Ishikawa (cell line): ENCODE measurements around the gene YARS1.

Experiments used
- CREB1 ChIP-seq: IDR thresholded peaks from 2 replicates; pipeline ENCODE4 v1.6.1; 2012; ENCODE audit warnings: low read depth
- FOXM1 ChIP-seq: IDR thresholded peaks from 2 replicates; pipeline ENCODE4 v1.6.1; 2012; ENCODE audit warnings: low read depth, borderline replicate concordance
- TAF1 ChIP-seq: IDR thresholded peaks from 2 replicates; pipeline ENCODE4 v1.6.1; 2012; ENCODE audit warnings: low read depth, mild to moderate bottlenecking
- YY1 ChIP-seq: IDR thresholded peaks from 2 replicates; pipeline ENCODE4 v1.6.1; 2012; ENCODE audit warnings: low read depth
- ZBTB7A ChIP-seq: IDR thresholded peaks from 2 replicates; pipeline ENCODE4 v1.6.1; 2012; ENCODE audit warnings: low read depth
- TF ChIP-seq, protein P1 (sequence below): IDR thresholded peaks from 2 replicates; pipeline ENCODE4 v1.6.1; 2012; ENCODE audit warnings: low read depth, mild to moderate bottlenecking
- TF ChIP-seq, protein P2 (sequence below): IDR thresholded peaks from 2 replicates; pipeline ENCODE4 v1.6.1; 2012

DNA sequence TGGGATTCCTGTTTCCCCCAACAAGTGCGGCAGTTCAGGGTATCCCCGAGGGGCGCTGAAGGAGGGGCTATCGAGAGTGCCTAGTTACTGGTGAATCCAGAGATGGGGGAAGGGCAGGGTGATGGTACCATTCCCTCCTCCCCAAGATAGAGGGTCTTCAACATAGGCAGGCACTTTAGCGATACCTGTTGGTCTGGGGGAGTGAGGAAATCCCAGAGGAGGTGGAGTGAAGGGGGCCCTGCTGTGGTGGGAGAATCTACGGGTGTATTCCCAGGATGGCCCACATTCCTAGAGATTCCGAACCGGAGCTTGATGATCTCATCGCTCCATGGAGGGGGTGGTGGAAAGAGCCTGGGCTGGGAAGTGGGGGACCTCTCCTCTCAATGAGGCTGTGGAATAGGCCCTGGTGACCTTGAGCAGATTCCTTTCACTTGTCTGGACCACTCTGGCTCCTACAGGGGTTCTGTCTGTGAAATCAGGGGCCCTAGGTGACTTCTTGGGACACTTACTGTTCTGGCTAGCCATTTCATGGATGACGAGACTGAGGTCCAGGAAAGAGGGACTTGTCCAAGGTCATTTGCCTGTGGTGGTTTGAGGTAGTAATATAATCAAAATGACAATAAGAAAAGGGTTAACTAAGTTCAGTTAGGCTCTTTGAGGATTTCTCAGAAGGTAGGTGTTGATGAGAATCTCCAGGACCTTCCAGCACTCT, 61.9 kb downstream of the YARS1 start:
- TF ChIP-seq CREB1, result no peak
- no peak for TF ChIP-seq YY1
- TF ChIP-seq TAF1, result no peak
- no peak for TF ChIP-seq FOXM1
- TF ChIP-seq, protein P1, sequence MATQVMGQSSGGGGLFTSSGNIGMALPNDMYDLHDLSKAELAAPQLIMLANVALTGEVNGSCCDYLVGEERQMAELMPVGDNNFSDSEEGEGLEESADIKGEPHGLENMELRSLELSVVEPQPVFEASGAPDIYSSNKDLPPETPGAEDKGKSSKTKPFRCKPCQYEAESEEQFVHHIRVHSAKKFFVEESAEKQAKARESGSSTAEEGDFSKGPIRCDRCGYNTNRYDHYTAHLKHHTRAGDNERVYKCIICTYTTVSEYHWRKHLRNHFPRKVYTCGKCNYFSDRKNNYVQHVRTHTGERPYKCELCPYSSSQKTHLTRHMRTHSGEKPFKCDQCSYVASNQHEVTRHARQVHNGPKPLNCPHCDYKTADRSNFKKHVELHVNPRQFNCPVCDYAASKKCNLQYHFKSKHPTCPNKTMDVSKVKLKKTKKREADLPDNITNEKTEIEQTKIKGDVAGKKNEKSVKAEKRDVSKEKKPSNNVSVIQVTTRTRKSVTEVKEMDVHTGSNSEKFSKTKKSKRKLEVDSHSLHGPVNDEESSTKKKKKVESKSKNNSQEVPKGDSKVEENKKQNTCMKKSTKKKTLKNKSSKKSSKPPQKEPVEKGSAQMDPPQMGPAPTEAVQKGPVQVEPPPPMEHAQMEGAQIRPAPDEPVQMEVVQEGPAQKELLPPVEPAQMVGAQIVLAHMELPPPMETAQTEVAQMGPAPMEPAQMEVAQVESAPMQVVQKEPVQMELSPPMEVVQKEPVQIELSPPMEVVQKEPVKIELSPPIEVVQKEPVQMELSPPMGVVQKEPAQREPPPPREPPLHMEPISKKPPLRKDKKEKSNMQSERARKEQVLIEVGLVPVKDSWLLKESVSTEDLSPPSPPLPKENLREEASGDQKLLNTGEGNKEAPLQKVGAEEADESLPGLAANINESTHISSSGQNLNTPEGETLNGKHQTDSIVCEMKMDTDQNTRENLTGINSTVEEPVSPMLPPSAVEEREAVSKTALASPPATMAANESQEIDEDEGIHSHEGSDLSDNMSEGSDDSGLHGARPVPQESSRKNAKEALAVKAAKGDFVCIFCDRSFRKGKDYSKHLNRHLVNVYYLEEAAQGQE, result no peak
- TF ChIP-seq ZBTB7A, result no peak; the same call in 1 of the 2 replicates
- TF ChIP-seq, protein P2, sequence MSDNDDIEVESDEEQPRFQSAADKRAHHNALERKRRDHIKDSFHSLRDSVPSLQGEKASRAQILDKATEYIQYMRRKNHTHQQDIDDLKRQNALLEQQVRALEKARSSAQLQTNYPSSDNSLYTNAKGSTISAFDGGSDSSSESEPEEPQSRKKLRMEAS, result no peak
